Uterus (tissue), 4 donors: Measurements from ENCODE around the gene MCUR1. TPM values are rescaled to one million over a fixed set of nuclear protein-coding genes. Genes with fewer than 3 reads are reported as not detected.

Experiments used
- DNase-seq, 2 donors: peaks; one replicate each; pipeline ENCODE4 v3.0.0-alpha.2; 2019 to 2020
- H3K27ac ChIP-seq, 2 donors: fragments of 200-600 bp; sonication (generic); 1 replicate in 1 of 2; 2 replicates in 1 of 2; pipeline ENCODE4 v1.5.1; 2016 to 2018
- H3K27me3 ChIP-seq, 2 donors: fragments of 200-600 bp; sonication (generic); one replicate each; pipeline ENCODE4 v1.5.1; 2018 to 2019; ENCODE audit warnings: control low read depth in 1 of 2
- H3K36me3 ChIP-seq, 2 donors: fragments of 200-600 bp; sonication (generic); one replicate each; pipeline ENCODE4 v1.5.1; 2019; ENCODE audit warnings: control low read depth in 1 of 2
- H3K4me1 ChIP-seq, 2 donors: fragments of 200-600 bp; sonication (generic); one replicate each; pipeline ENCODE4 v1.5.1; 2018 to 2019; ENCODE audit warnings: control low read depth in 1 of 2
- H3K4me3 ChIP-seq, 2 donors: fragments of 200-600 bp; sonication (generic); 1 replicate in 1 of 2; 2 replicates in 1 of 2; pipeline ENCODE4 v1.5.1; 2018 to 2019; ENCODE audit warnings: mild to moderate bottlenecking in 1 of 2
- H3K9me3 ChIP-seq, 2 donors: fragments of 200-600 bp; sonication (generic); one replicate each; pipeline ENCODE4 v1.5.1; 2019; ENCODE audit warnings: control low read depth in 1 of 2
- POLR2A ChIP-seq, 2 donors: fragments of 450-650 bp; IDR thresholded peaks; one replicate each; pipeline ENCODE4 v1.6.1; 2016; ENCODE audit warnings: antibody characterized with exemption in 2 of 2, mild to moderate bottlenecking in 1 of 2, moderate library complexity in 1 of 2
- intact Hi-C: fragments of 100-400 bp; cut with DNase I; formaldehyde crosslinking; loops from one replicate; pipeline ENCODE4 v1.15.1; 2023; ENCODE audit warnings: low total_unique reads
- total RNA-seq, 4 donors: library from RNA; depleted of rRNA in 3 of 4; stranded (reverse); fragments of >200 nt in 3 of 4; gene quantifications; one replicate each; pipeline versions ENCODE4 v1.1.0 to v1.2.4, GENCODE V29; 2014 to 2023
- TF ChIP-seq, protein P1 (sequence below), 4 experiments: fragments of 200-600 bp in 2 of 4; fragments of 450-650 bp in 2 of 4; sonication (generic) in 2 of 4; IDR thresholded peaks; one replicate each; pipeline ENCODE4 v1.5.1; 2016 to 2019; ENCODE audit warnings: antibody characterized with exemption in 4 of 4, mild to moderate bottlenecking in 2 of 4, moderate library complexity in 1 of 4
- donor health status: DM: yes; HTN: yes; CAD: no.

The MCUR1 gene
- total RNA-seq, 4 donors from 2014 or later, result 9.4 to 16.5 (median 13.3) TPM

- intact Hi-C loops, result loop anchor here (10.0 kb wide), 2 partner anchors 49 to 149 kb away; partner anchors contain the start of genes NOL7 and RANBP9
- Histone ChIP-seq H3K27ac (no peak overlapping the region), H3K27me3 (no peaks in the 10 kb centered on the region), H3K4me1 (peaks cover 5 to 6% of the 10 kb centered on the region in 2 donors), H3K9me3 (no peaks in the 10 kb centered on the region), H3K4me3 (no peak overlapping the region), H3K36me3 (no peaks in the 10 kb centered on the region)
- no peak for TF ChIP-seq POLR2A (IDR thresholded peaks at IDR 0.05)
- DNase-seq, result no peak
These were observed 50.5 kb downstream of the MCUR1 start for GRCh38 chr6:13763740-13764381.

- no peaks in the 10 kb centered on the region for H3K36me3 ChIP-seq
- no peaks in the 10 kb centered on the region for H3K27me3 ChIP-seq
- DNase-seq, result no peak
- H3K27ac ChIP-seq, result no peak overlapping the region
- TF ChIP-seq, protein P1, sequence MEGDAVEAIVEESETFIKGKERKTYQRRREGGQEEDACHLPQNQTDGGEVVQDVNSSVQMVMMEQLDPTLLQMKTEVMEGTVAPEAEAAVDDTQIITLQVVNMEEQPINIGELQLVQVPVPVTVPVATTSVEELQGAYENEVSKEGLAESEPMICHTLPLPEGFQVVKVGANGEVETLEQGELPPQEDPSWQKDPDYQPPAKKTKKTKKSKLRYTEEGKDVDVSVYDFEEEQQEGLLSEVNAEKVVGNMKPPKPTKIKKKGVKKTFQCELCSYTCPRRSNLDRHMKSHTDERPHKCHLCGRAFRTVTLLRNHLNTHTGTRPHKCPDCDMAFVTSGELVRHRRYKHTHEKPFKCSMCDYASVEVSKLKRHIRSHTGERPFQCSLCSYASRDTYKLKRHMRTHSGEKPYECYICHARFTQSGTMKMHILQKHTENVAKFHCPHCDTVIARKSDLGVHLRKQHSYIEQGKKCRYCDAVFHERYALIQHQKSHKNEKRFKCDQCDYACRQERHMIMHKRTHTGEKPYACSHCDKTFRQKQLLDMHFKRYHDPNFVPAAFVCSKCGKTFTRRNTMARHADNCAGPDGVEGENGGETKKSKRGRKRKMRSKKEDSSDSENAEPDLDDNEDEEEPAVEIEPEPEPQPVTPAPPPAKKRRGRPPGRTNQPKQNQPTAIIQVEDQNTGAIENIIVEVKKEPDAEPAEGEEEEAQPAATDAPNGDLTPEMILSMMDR (IDR thresholded peaks at IDR 0.05), result no peak
- TF ChIP-seq POLR2A (IDR thresholded peaks at IDR 0.05), result no peak
- H3K9me3 ChIP-seq, result no peaks in the 10 kb centered on the region
- H3K4me3 ChIP-seq, result no peak overlapping the region
- intact Hi-C loops, result loop anchor here (10.0 kb wide), 2 partner anchors 48 to 148 kb away; partner anchors contain the start of genes NOL7 and RANBP9
- peaks cover 5 to 6% of the 10 kb centered on the region in 2 donors for H3K4me1 ChIP-seq
These were observed 51.5 kb downstream of the MCUR1 start for GRCh38 chr6:13762611-13763441.

- Histone ChIP-seq H3K27ac (peak overlapping the region; percentile 38 to 43), H3K9me3 (no peaks in the 10 kb centered on the region), H3K4me3 (no peak overlapping the region), H3K36me3 (no peaks in the 10 kb centered on the region), H3K27me3 (no peaks in the 10 kb centered on the region), H3K4me1 (peaks cover 5 to 6% of the 10 kb centered on the region in 2 donors)
- no peak for DNase-seq
- TF ChIP-seq, protein P1 (IDR thresholded peaks at IDR 0.05), result no peak
- TF ChIP-seq POLR2A (IDR thresholded peaks at IDR 0.05), result no peak
- intact Hi-C loops, result loop anchor here (10.0 kb wide), 2 partner anchors 47 to 147 kb away; partner anchors contain the start of genes NOL7 and RANBP9
These were observed 52.9 kb downstream of the MCUR1 start for GRCh38 chr6:13761361-13762036.

- H3K27ac ChIP-seq, result peak overlapping the region; percentile 38 to 43
- no peak overlapping the region for H3K4me3 ChIP-seq
- intact Hi-C loops, result loop anchor here (10.0 kb wide), 2 partner anchors 46 to 146 kb away; partner anchors contain the start of genes NOL7 and RANBP9
- H3K27me3 ChIP-seq, result no peaks in the 10 kb centered on the region
- no peak for TF ChIP-seq POLR2A (IDR thresholded peaks at IDR 0.05)
- TF ChIP-seq, protein P1 (IDR thresholded peaks at IDR 0.05), result no peak
- peak in 1 of 2 donors; percentile 49 for DNase-seq
- H3K4me1 ChIP-seq, result peaks cover 5 to 6% of the 10 kb centered on the region in 2 donors
- H3K36me3 ChIP-seq, result no peaks in the 10 kb centered on the region
- no peaks in the 10 kb centered on the region for H3K9me3 ChIP-seq
These were observed 53.8 kb downstream of the MCUR1 start for GRCh38 chr6:13760307-13761304.
